ENCODE measurements around the gene TGM1.

- no peak for TF ChIP-seq REST (IDR thresholded peaks at IDR 0.05)
- no peak for TF ChIP-seq CTCF (IDR thresholded peaks at IDR 0.05; ENCODE audit: low read depth, low read length, missing input control)
Measured at GRCh38 chr14:24260026-24260779, 2.8 kb downstream of the TGM1 start.

All from liver (tissue), 2 donors.